GM21619 (cell line): ENCODE results near the gene FILIP1.

Experiments
- ATAC-seq: cut with Tn5 transposase; IDR thresholded peaks from one replicate; pipeline ENCODE4 v1.9.1; 2021; ENCODE audit not compliant: unreplicated experiment

FILIP1 gene

DNA sequence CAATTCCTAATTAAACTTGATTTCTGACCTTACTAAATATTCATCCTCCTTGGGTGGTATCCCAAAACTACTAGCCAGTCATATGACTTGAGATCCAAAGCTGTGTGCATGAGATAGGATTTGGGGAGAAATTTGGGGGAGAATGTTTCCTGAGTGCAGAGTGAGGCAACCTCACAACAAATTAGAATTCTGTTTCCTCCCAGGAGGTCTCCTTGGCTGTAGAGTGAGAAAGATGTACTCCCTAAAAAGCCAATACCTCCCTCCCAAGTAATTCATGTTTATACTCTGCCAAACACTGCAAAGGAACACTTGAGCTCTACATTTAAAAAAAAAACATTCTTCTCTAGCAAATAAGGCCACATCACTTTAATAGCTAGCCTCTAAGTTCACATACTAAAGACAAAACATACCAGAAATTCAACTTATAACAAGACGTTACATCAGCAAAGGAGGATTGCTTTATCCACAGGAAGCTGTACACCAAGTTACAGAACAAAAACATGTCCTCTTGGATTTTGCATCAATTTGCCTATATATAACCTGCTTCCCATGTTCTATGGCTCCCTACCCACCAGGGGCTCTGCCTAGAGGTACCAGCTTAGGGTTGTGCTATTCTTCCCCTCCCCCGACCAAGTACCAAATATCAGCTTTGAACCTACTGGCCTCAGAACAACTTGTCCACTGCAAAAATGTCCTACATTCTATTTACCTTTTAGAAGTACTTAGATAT is 193.6 kb downstream of the FILIP1 start:
- no peak for ATAC-seq

DNA sequence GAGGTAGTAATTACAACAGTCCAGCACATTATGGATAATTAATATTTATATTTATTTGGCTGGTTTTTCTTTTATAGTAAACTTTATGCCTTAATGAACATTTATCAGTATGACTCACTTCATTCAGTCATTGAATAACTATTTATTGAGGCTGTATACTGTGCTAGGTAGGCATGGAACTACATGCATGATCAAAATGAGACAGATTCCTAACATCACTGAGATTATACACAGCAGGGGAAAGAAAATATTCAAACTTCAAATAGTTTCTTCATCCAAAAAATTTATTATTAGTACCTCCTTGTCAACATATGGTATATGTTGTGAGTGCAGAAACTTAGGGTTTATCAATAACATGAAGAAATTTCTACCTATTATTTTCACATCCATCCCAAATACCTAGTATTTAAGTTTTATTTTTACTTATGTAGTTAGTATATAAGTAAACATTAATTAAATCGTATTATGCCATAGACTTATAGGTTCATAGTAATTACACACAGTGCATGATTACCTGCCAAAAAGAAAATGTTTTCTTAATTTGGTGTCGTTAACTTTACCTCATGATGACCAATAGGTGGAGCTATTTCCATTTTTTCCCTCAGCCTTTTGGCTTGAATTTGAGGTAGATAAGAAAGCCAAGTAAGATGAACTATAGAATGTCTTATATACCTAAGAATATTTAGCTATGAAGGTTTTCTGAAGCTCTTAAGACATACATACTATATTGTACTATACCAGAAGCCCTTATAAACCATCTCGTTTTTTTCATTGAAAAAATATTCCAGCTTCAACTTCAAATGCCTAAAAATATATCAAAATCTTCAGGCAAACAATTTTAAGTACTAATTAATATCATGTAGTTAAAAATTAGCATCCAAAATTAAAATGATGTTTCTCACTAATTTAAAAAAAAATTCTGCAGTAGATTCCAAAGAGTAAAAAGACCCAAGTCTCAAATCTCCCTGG is 196.5 kb downstream of the FILIP1 start:
- ATAC-seq: peak; percentile 76

DNA sequence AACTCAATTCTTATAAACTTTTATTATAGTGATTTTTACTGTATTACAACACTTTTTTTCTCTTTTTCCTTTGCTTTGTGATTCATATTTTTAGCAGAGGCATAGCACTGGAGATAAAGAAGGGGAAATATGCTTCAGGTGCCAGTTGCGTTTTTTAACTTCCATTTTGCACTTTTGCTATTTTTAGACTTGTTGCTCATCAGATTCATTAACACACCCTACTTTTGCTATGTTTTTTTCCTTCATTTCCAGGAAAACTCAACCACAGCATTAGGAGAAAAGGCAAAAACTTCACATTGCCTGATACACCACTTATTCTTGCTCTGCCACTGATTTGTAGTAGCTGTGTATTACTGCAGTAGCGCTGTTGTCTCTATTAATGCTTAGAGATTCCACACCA is 201.0 kb downstream of the FILIP1 start:
- ATAC-seq: no peak

GRCh38 chr6:75291744-75292143 is 201.9 kb downstream of the FILIP1 start:
- no peak for ATAC-seq

DNA sequence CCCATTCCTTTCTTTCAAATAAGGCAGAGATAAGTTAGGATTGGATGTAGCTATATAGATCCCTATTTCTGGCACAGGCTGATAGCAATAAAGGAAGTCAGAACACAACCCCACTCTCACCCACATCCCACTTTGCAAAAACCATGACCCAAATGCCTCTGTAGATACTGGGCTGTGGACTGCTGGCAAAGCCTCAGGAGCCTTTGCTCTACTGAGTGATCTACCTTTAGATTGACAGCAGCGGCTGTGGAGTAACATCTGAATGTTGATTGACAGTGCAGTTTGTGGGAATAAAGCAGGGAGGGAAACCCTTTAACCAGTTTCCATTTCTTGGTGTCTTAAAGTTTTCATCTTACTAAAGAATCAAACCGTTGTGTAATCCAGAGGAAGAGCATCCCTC is 202.3 kb downstream of the FILIP1 start:
- no peak for ATAC-seq

DNA sequence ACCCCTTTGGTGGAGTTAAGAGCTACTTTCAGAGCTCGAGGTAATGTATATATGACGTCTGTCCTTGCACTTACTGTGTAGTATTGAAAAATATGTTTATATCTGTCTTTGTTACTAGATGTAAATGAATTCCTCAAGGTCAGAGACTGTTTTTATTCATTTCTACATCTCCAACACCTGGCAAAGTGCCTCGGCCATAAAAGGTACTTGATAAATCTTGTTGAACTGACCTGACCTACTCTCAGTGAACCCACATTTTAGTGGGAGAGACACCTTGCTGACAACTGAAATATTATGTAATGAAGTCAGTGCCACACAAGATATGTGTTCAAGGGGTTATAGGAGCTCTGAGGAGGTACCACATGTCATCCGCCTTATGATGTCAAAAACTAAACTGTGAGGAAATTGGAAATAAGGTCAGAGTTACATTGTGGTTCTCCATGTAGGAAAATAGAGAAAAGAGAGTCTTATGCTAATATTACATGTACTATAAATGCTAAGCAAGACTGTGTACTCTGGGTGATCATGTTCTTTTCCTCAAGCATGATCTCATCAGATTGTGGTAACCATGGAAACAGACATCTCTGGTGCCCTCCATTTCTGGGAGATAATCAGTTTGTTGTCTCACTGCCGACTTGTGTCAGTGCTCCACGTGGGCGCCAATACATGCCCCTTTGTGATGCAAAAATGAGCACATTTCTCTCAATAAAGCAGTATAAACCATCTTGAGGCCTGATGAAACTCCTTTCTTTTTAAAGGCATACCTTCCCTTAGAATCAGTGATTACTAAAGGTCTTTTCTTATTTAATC is 203.3 kb downstream of the FILIP1 start:
- ATAC-seq: no peak

- ATAC-seq: no peak
Observed at GRCh38 chr6:75288023-75288422, 205.6 kb downstream of the FILIP1 start.

- ATAC-seq: no peak
Observed at GRCh38 chr6:75287424-75287823, 206.2 kb downstream of the FILIP1 start.

DNA sequence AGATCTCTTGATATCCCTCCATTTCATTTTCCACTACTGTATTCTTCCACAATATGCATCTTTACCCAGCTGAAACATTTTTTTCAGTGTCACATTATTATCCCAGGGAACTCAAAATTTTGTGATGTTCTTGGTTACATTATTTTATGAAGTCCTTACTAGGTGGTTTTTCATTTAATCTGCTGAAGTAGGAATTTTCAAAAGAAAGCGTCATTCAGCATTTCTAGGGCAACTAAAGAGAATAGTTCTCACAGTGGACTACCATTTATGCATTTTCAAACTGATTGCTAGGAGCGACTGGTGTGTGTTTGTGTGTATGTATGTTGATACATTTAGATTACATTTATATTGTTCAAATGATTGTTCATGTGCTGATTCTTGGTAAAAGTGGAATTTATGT is 206.6 kb downstream of the FILIP1 start:
- ATAC-seq: no peak

- peak; percentile 6 for ATAC-seq
Observed at GRCh38 chr6:75285283-75285639, 208.3 kb downstream of the FILIP1 start.

- ATAC-seq: peak; percentile 87
Observed at GRCh38 chr6:75284632-75285282, 208.8 kb downstream of the FILIP1 start, which contains the start of gene TMEM30A. TSS of gene TMEM30A (minus strand) at chr6:75284792. CDS start at chr6:75284638, 154 bp downstream.

- peak; percentile 20 for ATAC-seq
Observed at GRCh38 chr6:75283907-75284631, 209.5 kb downstream of the FILIP1 start.

DNA sequence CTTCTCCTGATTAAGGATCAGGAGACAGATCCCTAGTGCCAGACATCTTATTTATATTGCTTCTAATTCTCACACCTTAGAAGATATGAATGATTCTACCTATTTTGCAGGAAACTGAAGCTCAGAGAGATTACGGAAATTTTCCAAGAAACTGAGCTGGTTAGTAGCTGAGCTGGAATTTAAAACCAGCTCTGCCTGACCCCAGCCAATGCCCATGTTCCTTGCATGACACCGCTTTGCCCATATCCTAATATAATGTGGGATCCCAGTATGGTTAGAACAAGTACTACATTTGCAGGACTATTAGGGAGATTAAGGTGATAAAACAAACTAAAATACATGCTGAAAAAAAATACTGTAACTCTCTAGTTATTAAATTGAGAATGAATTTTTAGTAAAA is 210.9 kb downstream of the FILIP1 start:
- no peak for ATAC-seq

DNA sequence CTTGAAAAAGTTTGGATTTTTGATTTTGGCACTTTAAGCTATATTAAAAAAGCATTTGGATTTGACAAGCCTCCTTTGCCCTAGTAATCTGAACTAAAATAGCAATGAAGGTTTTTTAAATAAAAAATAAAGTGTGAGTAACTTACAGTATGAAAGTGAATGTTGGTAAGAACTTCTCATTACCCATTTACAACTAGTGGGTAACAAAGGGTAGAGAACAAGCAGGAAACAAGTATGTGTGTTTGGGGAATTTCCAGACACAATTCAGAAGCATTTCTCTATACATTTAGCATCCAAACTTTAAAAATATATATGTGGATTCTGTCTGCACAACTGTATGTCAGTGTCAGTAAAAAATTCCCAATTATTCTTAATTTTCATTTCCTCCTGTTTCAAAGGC is 211.9 kb downstream of the FILIP1 start:
- ATAC-seq: no peak

DNA sequence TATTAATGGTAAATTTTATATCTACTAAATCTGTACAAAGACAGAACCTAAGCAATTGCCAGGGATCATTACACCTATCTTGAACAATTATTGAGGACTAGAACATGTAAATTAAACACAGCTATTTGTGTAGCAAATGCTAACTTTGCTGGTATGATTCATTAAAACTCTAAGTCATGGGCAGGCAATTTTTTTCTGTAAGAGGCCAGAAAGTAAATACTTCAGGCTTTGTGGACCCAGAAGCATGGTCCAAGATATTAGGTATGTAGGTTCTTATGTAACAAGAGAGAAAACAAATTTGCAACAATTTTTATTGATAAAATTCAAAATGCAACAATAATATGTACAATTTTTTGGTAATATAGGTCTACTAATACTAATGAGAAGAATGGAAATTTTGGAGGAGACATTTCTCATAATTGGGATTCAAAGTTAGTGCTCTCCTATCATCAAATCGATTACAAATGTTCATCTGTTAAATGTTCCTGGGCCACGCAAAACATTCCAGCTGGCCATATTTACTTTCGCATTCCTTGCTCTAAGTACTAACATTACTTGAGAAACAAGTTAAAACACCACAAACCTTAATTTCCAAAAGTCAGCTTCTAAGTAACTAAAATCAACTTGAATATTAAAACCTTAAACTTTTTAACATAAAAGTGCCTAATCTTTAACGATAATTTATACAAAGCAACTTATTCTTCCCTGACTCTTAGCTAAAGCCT is 213.3 kb downstream of the FILIP1 start:
- ATAC-seq: no peak

DNA sequence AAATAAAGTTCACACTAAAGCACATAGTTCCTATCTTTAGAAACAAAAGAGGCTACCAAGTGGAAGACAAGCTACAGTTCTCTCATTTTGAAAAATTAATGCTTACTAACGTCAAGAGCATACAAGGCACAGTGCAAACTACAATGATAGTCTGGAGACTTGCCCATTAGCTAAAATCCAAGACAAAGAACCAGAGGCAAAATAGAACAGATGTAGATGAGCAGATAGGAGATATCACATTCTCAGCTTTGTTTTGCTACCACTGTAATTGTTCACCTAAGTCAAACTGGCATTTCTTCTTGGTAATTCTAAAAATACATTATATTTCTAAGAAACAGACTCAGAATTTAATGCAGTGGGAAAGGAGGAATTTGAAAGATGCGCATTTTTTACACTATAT is 214.2 kb downstream of the FILIP1 start:
- ATAC-seq: no peak

DNA sequence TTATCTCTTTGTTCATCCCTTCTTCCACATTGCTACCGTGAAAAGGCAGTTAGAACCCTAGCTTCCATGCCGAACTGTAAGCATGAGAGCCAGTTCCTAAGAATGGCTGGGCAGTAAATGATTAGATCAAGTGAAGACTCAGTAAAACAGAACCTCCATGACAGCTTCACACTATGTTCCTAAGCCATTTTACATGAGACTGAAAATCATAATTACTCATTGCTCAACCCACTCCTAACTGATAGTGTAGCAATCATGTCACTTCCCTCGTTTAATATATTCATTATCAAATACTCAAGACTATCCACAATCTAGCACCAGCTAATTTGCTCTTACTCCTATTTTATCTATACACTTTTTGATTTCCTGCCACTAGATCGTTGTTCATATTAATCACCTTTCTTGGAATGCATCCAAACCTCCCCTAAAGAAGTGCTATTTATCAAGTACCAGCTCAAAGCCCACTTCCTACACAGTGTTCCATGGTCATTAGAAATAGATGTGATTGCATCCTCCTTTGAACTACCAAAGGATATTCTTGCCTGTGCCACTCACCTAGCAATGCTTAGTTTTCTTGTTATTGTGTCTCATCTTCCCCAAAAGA is 215.0 kb downstream of the FILIP1 start:
- ATAC-seq: no peak

- ATAC-seq: no peak
Observed at GRCh38 chr6:75275067-75275466, 218.5 kb downstream of the FILIP1 start.

DNA sequence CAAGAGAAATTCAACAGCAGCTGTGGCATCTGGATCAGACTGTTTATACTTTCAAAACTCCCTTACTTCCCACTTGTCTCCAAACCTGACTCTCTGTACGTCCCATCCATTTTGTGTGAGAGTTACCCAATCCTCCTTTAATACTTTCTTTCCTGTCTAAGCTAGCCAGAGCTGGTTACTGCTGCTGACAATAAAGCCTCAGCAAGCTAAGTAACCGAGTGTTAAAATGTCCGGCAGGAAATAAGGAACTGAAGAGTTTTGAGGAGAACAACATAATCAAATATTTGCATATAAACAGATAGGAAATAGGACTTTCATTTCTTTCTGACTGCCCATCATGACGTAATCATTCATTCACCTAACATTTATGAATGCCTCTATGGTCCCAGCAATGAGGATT is 220.6 kb downstream of the FILIP1 start:
- no peak for ATAC-seq
